GM18873 (cell line): Measurements from ENCODE around the gene KCNA10.

Experiments
- ATAC-seq: cut with Tn5 transposase; IDR thresholded peaks from one replicate; pipeline ENCODE4 v1.9.1; 2021; ENCODE audit warnings: mild to moderate bottlenecking, moderate library complexity, moderate number of reproducible peaks; ENCODE audit not compliant: unreplicated experiment, low FRiP score

The KCNA10 gene

DNA sequence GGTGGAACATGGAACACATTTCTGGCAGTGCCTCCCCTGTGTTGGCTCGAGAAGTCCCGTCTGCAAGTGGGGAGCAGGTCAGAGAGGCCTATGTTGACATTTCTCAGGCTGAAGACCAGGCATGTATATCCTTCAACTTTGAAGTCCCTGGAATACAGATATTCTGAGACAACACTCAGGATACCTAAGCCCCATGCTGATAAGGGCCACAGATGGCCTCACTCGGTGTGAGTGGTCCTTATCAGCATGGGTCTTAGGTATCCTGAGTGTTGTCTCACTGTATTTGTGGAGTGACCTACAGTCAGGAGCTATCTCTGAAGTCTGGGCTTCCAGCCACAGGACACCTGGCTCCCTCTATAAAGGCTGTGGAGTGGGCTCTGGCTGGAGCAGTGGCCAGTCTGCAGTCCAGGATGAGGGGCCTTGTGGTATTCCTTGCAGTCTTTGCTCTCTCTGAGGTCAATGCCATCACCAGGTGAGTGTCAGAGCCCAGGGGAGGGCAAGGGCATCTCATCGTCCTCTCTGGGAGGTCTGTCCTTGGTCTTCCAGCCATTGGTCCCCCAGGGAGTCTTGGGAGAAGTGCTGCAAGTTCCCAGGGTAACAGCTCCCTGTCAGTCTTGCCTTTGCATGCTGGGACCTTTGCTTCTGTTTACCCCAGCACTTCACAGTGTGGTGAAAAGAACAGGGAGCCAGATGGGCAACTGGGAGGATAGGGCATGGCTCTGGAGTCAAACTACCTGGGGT lies 38.4 kb downstream of the KCNA10 start:
- ATAC-seq = no peak

DNA sequence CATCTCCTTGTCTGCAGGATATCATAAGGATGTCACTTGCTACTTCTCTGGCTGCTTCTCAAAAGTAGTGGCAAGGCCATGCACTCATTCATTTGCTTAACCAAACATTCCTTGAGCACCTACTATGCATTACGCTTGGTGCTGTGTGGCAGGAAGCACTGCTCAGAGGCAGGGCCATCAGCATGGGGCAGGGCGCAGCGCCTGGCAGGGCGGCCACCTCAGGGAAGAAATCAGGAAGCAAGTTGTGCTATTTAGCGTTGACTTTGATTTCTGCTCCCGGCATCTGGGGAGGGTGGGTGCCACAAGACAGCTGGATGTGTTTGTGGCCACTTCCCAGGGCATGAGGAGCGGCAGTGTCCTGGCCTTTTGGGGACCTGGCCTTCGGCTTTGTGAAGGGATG lies 40.1 kb downstream of the KCNA10 start:
- ATAC-seq = no peak

DNA sequence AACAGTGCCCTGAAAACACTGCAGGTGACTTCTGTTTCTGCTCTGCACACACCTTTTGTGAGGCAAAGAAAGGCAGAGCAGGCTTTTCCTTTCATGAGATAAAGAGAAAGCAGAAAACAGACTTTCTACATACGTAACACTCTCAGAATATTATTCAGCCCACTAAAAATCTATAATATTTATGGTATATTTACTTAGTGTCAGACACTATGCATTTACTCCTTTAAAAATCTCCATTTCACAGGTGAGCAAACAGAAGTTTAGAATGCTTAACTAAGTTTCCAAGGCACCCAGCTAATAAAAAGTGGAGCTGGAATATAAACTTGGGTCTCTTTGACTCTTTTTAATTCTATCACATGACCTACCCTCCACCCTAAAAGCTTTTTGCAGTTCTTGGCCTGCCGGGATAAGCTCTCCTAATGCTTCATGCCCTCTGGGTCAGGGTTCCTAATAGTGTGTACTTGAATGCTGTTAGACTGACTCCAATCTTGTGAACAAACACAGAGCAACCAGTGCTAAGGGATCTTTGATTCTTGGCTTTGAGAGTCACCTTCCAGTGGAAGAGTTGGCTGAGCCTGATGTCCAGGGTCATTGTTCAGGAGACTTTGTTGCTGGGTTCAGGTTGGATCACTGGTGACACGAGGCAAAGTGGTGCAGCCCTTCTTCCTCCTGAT lies 40.9 kb downstream of the KCNA10 start:
- no peak for ATAC-seq

DNA sequence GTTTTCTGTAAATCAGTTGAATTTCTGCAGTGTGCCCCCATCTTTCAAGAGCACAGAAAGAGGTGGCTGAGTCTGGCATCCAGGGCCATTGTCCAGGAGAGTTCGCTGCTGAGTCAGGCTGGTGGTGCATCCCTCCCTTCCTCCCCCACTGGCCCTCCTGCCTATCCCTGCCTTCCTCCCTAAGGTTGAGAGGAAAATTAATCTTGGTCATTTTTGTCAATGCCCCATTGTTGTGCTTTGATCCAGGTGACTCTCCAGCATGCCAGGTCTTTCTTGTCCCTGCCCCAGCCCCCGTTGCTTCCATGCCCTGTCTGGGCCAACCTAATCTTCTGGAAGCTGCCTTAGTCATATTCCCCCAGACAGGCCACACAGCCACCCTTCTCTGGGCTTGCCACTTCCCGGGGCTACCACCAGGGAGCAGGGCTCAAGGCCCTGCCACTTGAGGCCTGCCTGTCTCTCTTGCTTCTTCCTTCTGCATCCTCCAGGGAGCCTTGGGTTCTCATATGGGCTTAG lies 41.5 kb downstream of the KCNA10 start:
- ATAC-seq = no peak

DNA sequence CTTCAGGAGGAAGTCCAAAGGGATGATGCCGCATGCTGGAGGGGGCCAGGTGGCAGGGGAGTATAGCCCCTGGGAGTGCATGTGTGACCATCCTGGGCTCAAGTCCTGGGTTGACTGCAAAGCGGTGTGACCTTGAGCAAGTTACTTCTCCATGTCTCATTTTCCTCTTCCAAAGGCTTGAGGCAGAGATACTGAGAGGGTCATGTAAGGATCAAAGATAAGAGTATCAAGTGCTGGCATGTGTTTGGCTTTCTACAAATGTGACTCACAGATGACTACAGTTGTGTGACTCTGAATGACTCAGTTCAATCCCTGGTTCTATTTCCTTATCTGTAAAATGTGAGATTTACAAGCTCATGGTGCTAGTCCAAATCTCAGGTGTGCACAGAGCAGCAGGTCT lies 41.9 kb downstream of the KCNA10 start:
- ATAC-seq = no peak

DNA sequence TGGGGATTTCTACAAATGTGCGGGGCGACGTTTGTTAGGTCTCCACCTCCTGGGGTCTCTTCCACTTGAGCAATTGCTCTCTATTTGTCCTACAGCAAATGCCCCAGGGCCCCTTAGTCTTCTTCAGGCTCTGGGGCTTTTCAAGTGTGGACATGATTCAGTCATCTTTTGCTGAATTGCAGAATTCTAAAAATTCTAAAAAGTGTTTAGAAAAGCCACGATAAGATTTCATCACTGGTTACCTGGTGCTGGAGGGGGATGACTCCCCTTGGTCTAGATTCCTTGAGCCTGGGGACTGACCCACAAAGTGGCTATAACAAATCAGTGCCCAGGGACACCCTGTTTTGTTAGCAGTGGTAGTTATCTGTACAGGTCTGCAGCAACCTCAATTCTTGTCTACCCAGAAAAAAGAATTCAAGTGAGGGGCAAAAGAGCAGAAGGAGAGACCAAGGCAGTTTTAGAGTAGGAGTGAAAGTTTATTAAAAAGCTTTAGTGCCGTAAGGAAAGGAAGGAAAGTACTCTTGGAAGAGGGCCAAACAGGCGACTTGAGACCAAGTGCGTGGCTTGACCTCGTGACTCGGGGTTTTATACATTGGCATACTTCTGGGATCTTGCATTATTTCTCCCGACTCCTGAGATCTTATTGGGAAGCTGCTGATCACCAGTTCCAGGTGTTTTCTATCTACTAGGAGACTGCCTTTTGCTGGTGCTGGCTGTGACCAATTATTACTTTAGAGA lies 42.8 kb downstream of the KCNA10 start:
- ATAC-seq = no peak

DNA sequence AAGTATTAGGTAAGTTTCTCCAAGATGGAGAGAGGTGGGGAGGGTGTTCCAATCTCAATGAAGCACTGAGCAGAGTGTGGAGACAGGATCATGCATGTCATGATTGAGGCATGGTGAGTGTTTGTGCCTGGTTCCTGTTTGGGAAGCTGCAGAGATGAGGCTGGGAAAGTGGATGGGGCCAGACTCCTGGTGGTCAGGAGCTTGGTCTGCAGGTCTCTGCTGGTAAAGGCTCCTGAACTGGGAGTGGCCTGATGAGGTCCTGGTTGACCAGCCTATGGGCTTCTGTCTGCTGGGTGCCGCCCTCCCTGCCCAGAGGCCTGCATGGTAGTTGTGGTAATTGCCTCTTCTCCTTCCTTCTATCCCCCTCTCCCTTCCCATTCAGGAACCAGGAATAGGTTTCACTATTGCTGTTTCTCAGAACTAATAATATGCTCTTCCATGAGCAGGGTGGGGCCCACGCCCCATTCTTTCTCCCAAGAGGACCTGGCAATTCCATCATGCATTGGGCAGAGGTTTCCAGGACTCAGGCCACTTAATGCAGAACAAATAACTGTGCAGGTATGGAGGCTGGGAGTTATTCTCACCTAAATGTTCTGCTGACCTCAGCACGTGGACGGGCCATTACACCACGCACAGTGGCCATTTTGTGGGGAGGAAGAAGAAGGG lies 43.5 kb downstream of the KCNA10 start:
- ATAC-seq = no peak

DNA sequence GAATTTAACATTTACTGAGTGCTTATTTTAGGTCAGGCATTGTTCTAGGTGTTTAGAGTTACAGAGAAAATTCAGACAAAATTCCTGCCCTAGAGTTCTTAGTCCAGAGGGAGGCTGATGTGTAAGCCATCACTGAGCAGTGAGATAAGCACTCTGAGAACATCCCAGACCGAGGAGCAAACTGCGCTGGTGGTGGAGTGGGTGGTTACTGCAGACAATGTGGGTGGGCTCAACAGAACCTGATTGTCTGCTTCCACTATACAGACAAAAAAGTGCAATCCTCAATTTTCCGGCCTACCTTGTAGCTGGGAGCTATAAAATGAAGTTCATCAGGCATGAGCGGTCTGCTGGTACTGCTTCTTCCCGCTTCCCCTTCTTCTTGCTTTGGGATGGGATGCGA lies 44.5 kb downstream of the KCNA10 start:
- ATAC-seq = no peak

DNA sequence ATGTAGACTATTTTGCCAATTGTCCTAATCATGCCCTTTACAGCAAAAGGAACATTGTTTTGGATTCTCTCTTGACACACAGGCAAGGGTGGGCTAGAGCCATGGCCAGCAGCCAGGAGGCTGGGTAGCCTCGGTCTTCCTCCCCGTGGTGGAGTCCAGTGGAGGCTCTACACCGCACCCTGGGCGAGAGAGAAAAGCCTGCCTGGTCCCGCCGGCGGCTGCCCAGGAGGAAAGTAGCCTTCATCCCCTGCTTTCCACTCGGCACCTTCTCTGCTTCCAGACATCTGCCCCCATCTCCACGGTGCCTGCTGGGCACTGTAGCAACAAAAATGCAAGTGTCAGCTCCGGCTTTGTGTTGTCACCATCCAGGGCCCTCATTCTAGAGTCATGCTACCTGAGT lies 46.4 kb downstream of the KCNA10 start:
- ATAC-seq = no peak

DNA sequence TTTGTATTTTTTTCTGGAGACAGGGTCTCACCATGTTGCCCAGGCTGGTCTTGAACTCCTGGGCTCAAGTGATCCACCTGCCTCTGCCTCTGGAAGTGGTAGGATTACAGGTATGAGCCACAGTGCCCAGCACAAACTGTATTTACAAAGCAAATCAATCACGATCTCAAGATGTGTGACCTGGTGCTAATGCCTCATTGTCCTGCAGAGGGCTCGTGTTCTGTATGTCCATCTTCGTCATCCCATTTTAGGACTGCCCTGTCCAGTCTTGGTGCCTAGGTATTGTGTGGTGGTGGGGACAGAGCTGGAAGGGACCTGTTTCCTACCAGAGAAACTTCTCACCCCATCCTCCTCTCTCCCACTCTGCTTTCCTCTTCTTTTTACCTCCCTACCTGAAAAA lies 47.8 kb downstream of the KCNA10 start:
- no peak for ATAC-seq
